DMS153 (cell line): ENCODE data around the gene ULK1.
A peak's percentile ranks its signal among the peaks of the same experiment; 100 is the strongest.

Source experiments
- DNase-seq: peaks from one replicate; lab custom pipeline; 2025; lab: John Stamatoyannopoulos, UW

ULK1 gene

DNA sequence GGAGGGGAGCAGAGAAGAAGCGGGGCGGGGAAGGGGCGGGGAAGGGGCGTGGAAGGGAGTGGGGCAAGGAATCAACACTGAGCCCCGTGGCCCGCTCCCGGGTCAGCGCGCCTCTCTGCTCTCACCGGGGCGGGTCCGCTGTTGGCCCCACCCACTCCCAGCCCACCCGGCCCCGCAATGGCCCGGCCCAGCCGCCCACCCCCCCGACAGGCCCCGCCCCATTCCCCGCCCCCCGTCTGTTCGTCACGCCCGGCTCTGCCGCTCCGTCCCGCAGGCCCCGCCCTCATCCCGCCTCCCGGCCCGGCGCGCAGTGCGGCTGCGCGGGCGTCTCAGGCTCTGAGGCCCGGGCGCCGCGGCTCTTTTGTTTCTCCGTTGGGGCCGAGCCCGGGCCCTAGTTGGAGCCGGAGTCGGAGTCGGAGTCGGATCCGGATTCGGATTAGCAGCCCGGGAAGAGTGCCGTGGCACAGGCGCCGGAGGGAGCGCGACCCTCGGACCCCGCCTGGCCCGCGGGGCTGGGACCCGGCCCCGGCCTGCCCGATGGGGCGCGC is at the start of gene ULK1:
Gene ULK1 (plus strand): TSS at position 310 of the 548 bp plus-strand sequence. CDS start 380 bp downstream, outside the sequence.
- DNase-seq, result peak; percentile 75

DNA sequence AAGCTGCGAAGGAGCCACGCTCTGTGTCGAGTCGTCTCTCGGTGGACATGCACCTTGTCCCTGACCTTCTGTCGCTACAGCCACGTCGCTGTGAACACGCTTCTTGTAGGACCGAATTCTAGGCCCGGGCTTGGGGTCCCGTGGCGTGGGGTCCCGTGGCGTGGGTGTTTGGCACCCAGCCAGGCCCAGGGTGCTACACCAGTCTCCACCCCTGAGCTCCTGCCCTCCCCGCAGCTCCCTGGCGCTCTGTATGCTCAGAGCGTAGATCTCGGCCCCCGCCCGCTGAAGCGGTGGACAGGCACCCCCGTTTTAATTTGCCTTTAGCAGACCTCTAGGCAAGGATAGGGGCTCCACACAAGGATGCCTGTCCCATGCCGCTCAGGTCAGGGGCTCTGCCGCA is 49.8 kb upstream of the ULK1 start:
- no peak for DNase-seq

- DNase-seq, result no peak
Measured at GRCh38 chr12:131845121-131845520, 49.3 kb upstream of the ULK1 start.

DNA sequence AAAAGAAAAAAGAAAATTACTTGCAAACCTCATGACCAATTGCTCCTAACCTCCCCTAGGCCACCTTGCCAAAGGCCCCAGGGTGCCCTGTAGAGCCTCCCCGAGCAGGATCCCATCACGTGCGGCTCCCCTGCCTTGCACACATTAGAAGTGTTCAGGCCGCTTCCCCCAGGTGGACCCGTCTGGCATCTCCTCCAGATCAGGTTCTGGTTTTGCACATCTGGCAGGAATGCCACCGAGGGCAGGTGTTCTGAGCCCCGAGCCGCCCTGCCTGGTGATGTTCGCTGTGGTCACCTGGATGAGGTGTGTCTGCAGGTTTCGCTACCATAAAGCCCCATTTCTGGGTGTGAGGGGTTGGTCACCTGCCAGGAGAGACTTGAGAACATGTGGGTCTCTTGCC is 47.0 kb upstream of the ULK1 start:
- DNase-seq, result no peak

DNA sequence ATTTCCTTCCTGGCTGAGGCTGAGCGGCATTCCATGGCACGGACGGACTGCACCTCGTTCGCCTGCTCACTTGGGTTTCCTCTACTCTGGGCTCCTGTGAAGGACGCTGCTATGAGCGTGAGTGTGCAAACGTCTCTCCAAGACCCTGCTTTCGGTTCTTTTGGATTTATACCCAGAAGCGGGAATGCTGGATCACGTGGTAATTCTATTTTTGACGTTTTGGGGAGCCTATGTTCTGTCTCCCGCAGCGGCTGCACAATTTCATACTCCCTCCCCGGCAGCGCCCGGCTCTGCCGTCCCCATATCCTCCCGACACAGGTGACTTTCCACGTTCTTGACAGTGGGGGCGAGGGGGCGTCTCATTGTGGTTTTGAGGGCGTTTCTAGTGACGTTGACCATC is 45.7 kb upstream of the ULK1 start:
- no peak for DNase-seq

GRCh38 chr12:131849700-131850553 is 44.5 kb upstream of the ULK1 start:
- no peak for DNase-seq

- no peak for DNase-seq
Measured at GRCh38 chr12:131850856-131851559, 43.4 kb upstream of the ULK1 start.

GRCh38 chr12:131851741-131852550 is 42.5 kb upstream of the ULK1 start:
- no peak for DNase-seq

- no peak for DNase-seq
Measured at GRCh38 chr12:131852551-131853299, 41.7 kb upstream of the ULK1 start.

- no peak for DNase-seq
Measured at GRCh38 chr12:131853832-131854797, 40.3 kb upstream of the ULK1 start.

DNA sequence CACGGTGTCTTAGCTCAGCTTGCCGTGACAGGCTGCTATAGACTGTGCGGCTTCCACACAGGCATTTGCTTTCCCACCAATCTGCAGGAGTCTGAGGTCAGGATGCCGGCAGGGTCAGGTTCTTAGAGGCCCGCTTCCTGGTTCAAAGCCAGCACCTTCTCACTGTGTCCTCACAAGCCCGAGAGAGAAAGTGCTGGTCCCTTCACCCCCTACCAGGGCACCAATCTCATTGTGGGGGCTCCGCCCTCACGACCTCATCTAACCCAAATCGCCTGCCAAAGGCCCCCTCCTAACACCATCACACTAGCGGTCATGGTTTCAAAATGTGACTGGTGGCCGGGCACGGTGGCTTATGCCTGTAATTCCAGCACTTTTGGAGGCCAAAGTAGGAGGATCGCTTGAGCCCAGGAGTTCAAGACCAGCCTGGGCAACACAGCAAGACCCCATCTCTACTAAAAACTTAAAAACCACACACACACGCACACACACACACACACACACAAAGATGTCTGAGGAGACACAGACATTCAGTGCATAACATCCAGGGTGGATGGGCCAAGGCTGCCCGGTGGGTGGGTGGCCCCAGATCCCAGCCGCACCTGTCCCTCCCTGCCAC is 39.5 kb upstream of the ULK1 start:
- DNase-seq, result no peak

DNA sequence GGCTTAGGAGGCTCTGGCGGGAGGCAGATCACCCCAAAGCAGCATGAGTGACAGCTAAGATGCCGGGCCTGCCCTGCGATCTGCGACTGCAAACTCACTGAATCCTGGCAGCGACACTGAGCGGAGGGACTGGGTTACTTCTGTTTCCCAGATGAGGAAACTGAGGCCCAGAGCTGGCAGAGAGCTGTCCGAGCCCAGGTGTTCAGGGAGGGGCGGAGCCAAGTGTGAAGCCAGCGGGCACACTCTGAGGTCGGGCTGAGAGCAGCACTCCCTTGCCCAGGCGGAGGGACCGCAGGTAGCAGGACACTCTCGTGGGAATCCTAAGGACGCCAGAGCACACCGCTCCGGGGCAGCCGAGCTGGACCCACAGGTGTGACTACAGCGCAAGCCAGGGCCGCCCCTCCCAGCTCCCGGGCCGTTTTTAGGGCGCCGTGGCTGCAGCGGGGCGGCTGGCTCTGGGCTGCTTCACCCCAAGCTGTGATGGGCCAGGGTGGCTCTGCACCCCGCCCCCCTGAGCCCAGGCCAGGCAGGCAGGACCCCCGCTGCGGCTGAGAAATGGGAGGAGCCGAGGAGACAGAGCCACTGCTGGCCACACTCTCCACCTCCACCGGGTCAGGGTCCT is 38.8 kb upstream of the ULK1 start:
- no peak for DNase-seq

DNA sequence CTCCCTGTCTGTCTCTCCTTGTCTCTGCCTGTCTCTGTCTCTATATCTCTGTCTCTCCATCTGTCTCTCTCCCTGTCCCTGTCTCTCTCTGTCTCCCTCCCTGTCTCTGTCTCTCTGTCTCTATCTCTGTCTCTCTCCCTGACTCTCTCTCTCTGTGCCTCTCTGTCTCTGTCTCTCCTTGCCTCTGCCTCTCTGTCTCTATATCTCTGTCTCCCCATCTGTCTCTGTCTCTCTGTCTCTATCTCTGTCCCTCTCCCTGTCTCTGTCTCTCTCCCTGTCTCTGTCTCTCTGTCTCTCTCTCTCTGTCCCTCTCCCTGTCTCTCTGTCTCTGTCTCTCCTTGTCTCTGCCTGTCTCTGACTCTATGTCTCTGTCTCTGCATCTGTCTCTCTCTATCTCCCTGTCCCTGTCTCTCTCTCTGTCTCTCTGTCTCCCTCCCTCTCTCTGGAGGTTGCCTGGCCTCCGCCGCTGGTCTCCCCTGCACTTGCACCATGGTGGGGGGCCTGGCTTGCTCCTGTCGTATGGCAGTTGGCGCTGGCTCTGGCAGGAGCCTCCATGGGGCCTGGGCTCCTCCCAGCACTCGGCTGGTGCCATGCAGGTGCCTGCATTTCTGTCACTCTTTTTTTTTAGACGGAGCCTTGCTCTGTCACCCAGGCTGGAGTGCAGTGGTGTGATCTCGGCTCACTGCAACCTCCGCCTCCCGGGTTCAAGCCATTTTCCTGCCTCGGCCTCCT is 37.9 kb upstream of the ULK1 start:
- DNase-seq, result no peak

- DNase-seq, result no peak
Measured at GRCh38 chr12:131857908-131858850, 36.2 kb upstream of the ULK1 start.

DNA sequence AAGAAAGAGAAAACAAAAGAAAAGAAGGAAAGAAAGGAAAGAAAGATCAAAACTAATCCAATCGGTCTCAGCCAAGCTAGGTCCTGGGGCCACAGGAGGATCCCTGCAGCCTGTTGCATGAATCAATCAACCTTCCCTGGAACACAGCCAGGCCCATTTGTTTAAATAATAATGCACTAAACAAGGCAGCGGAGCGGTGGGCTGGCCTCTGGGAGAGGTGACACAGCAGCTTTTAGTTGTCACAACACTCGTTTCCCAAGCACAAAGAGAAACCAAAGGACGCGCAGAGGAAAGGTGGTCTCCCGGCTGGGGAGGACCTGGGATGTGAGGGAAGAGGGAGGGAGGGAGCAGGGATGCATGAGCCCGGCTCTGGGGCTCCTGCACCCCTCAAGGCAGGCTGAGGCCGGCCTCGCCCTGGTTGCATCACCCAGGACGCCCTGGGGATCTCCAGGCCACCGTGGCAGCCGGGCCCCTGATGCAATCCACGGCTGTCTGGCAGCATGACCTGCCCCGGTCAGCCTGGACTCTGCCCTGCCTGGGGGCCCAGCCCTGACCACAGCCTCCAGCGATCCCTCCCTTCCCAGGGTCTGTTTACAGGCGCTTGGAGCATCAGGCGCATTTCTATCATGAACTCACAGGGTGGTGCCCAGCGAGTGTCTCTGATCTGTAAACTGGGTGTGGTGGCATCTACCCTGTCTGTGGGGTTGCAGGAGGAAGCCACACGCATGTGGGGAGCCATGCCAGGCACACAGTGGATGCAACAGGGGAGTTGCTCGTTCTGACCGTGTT is 33.8 kb upstream of the ULK1 start:
- DNase-seq, result peak; percentile 51

- no peak for DNase-seq
Measured at GRCh38 chr12:131861261-131862083, 33.0 kb upstream of the ULK1 start.
